ENCODE data around the gene SAP30L.

Gene SAP30L

GRCh38 chr5:154479944-154480750, 34.4 kb downstream of the SAP30L start:
- DNase-seq (ENCODE audit: low spot score) (no peak), FAIRE-seq (no peak)

GRCh38 chr5:154480847-154481246, 35.0 kb downstream of the SAP30L start:
- no peak for DNase-seq (ENCODE audit: low spot score)
- no peak for FAIRE-seq

GRCh38 chr5:154481584-154482381, 36.0 kb downstream of the SAP30L start:
- DNase-seq (ENCODE audit: low spot score) = no peak
- no peak for FAIRE-seq

- DNase-seq (ENCODE audit: low spot score) (no peak), FAIRE-seq (no peak)
Measured at GRCh38 chr5:154482528-154483449, 37.0 kb downstream of the SAP30L start.

- FAIRE-seq (no peak), DNase-seq (ENCODE audit: low spot score) (no peak)
Measured at GRCh38 chr5:154483654-154484392, 38.0 kb downstream of the SAP30L start.

- no peak for FAIRE-seq
- no peak for DNase-seq (ENCODE audit: low spot score)
Measured at GRCh38 chr5:154484393-154485095, 38.7 kb downstream of the SAP30L start.

- FAIRE-seq (no peak), DNase-seq (ENCODE audit: low spot score) (no peak)
Measured at GRCh38 chr5:154485096-154485491, 39.3 kb downstream of the SAP30L start.

- DNase-seq (ENCODE audit: low spot score) (no peak), FAIRE-seq (no peak)
Measured at GRCh38 chr5:154485850-154486426, 40.1 kb downstream of the SAP30L start.

GRCh38 chr5:154486427-154486866, 40.6 kb downstream of the SAP30L start:
- FAIRE-seq (no peak), DNase-seq (ENCODE audit: low spot score) (no peak)

- DNase-seq (ENCODE audit: low spot score) = no peak
- FAIRE-seq = no peak
Measured at GRCh38 chr5:154487541-154487940, 41.7 kb downstream of the SAP30L start.

- FAIRE-seq (no peak), DNase-seq (ENCODE audit: low spot score) (no peak)
Measured at GRCh38 chr5:154491941-154492340, 46.1 kb downstream of the SAP30L start.

- FAIRE-seq (no peak), DNase-seq (ENCODE audit: low spot score) (no peak)
Measured at GRCh38 chr5:154493274-154493673, 47.5 kb downstream of the SAP30L start.

- FAIRE-seq (no peak), DNase-seq (ENCODE audit: low spot score) (no peak)
Measured at GRCh38 chr5:154494036-154494435, 48.2 kb downstream of the SAP30L start.

- DNase-seq (ENCODE audit: low spot score) (no peak), FAIRE-seq (no peak)
Measured at GRCh38 chr5:154498591-154498990, 52.8 kb downstream of the SAP30L start.

- no peak for DNase-seq (ENCODE audit: low spot score)
- FAIRE-seq = no peak
Measured at GRCh38 chr5:154498994-154499393, 53.2 kb downstream of the SAP30L start.

- no peak for DNase-seq (ENCODE audit: low spot score)
- no peak for FAIRE-seq
Measured at GRCh38 chr5:154501566-154501965, 55.8 kb downstream of the SAP30L start.

GRCh38 chr5:154502180-154502579, 56.4 kb downstream of the SAP30L start:
- FAIRE-seq (no peak), DNase-seq (ENCODE audit: low spot score) (no peak)

- DNase-seq (ENCODE audit: low spot score) (no peak), FAIRE-seq (no peak)
Measured at GRCh38 chr5:154503698-154504039, 57.9 kb downstream of the SAP30L start.

- FAIRE-seq (no peak), DNase-seq (ENCODE audit: low spot score) (no peak)
Measured at GRCh38 chr5:154505567-154505966, 59.8 kb downstream of the SAP30L start.

Measured in urothelium cell line (cell line).